ENCODE measurements around the gene DMD. TPM values are rescaled to one million over a fixed set of nuclear protein-coding genes. Genes with fewer than 3 reads are reported as not detected.

The DMD gene
- total and polyA plus RNA-seq, 2 of the 8 experiments (the other 6 are each of a cell fraction or from before 2014, with no cell fraction given), result 4.8 to 7.4 TPM

- H3K23ac ChIP-seq (ENCODE audit: insufficient read length), result no peak overlapping the region
- no peak overlapping the region for H4K91ac ChIP-seq (replicated peaks; ENCODE audit: insufficient read length, low read length)
- DNase-seq (ENCODE audit: low read depth in 1 of 2, low spot score in 2 of 2) (no peak), FAIRE-seq (no peak)
- H2AK5ac ChIP-seq (ENCODE audit: low read depth, low read length), result no peak overlapping the region
- POLR2A ChIA-PET (ENCODE audit: partially characterized antibody), result no interaction called here
- H2BK20ac ChIP-seq (ENCODE audit: low read length), result no peak overlapping the region
- no peak overlapping the region for H2BK120ac ChIP-seq (replicated peaks; ENCODE audit: low read depth, low read length)
- H3K79me2 ChIP-seq (ENCODE audit: control insufficient read depth in 1 of 2, insufficient read depth in 2 of 2, low read length in 2 of 2), result no peaks in the 10 kb centered on the region
- no peak overlapping the region for H3K9ac ChIP-seq (replicated peaks in 1 of 4; ENCODE audit: extremely low read depth in 1 of 4, low read depth in 3 of 4, low read length in 3 of 4)
- no peak overlapping the region for H3K18ac ChIP-seq (ENCODE audit: extremely low read depth, low read length)
- H3K27me3 ChIP-seq (replicated peaks in 1 of 4; ENCODE audit: control insufficient read depth in 3 of 4, extremely low read depth in 1 of 4, insufficient read depth in 3 of 4, low read length in 3 of 4), result no peaks in the 10 kb centered on the region
- no peak overlapping the region for H3K14ac ChIP-seq (ENCODE audit: insufficient read length)
- no peak overlapping the region for H3K27ac ChIP-seq (ENCODE audit: low read depth, low read length)
- no peak overlapping the region for H3K4ac ChIP-seq (replicated peaks; ENCODE audit: insufficient read length, low read depth, low read length)
- H3K4me3 ChIP-seq (ENCODE audit: extremely low read depth in 1 of 4, insufficient read depth in 2 of 4, low read depth in 3 of 4, low read length in 4 of 4), result no peak overlapping the region
- H2AFZ ChIP-seq (ENCODE audit: low read length), result no peak overlapping the region
- WGBS, 2 experiments (ENCODE audit: extremely low coverage in 1 of 2, insufficient coverage in 1 of 2, insufficient read length in 1 of 2, insufficient replicate concordance in 2 of 2, low coverage in 1 of 2, low lambda C conversion rate in 2 of 2, missing lambda C conversion rate in 1 of 2), result 96% methylated on average over 4 of the region's 4 CpGs; no CpG with 5 or more reads in 1 of the 2 experiments
- no peaks in the 10 kb centered on the region for H3K79me1 ChIP-seq (ENCODE audit: low read depth, low read length)
- no peak overlapping the region for H2BK15ac ChIP-seq (ENCODE audit: low read length)
- no peaks in the 10 kb centered on the region for H3K23me2 ChIP-seq (ENCODE audit: low read depth, low read length)
- no peak overlapping the region for H4K8ac ChIP-seq (ENCODE audit: extremely low read depth, insufficient read depth, low read length)
- H4K20me1 ChIP-seq (replicated peaks in 1 of 2; ENCODE audit: control insufficient read depth in 1 of 2, insufficient read depth in 2 of 2, low read length in 2 of 2), result no peaks in the 10 kb centered on the region
- H4K5ac ChIP-seq (ENCODE audit: insufficient read length, low read depth, low read length), result no peak overlapping the region
- H2BK12ac ChIP-seq (ENCODE audit: low read depth, low read length), result no peak overlapping the region
- no peaks in the 10 kb centered on the region for H3K4me1 ChIP-seq (replicated peaks in 1 of 4; ENCODE audit: control insufficient read depth in 3 of 4, insufficient read depth in 4 of 4, low read length in 3 of 4)
- H3K56ac ChIP-seq (replicated peaks; ENCODE audit: insufficient read length, low read depth, low read length), result no peak overlapping the region
- CTCF ChIA-PET (ENCODE audit: partially characterized antibody), result interaction anchor here (0.6 kb wide), 1 partner anchor 44 kb away, joined by 3 read pairs; no protein-coding TSS in a partner anchor
- H3K36me3 ChIP-seq (ENCODE audit: control insufficient read depth in 2 of 4, insufficient read depth in 4 of 4, low read length in 3 of 4), result no peaks in the 10 kb centered on the region
- no peaks in the 10 kb centered on the region for H3K9me3 ChIP-seq (ENCODE audit: insufficient read depth in 2 of 2, low read depth in 1 of 2, low read length in 1 of 2)
- H3K4me2 ChIP-seq (ENCODE audit: insufficient read depth in 1 of 2, low read depth in 2 of 2, low read length in 2 of 2), result no peak overlapping the region
- no peak overlapping the region for H2BK5ac ChIP-seq (ENCODE audit: low read depth, low read length)
- TF ChIP-seq CEBPB (IDR thresholded peaks at IDR 0.05; ENCODE audit: low read depth, low read length) (peak; percentile 25; the same call in 1 of the 2 replicates), RFX5 (IDR thresholded peaks at IDR 0.05; ENCODE audit: borderline replicate concordance, low read depth, low read length) (no peak), BACH1 (IDR thresholded peaks at IDR 0.05; ENCODE audit: low read length) (no peak)
- TF ChIP-seq, protein P1, sequence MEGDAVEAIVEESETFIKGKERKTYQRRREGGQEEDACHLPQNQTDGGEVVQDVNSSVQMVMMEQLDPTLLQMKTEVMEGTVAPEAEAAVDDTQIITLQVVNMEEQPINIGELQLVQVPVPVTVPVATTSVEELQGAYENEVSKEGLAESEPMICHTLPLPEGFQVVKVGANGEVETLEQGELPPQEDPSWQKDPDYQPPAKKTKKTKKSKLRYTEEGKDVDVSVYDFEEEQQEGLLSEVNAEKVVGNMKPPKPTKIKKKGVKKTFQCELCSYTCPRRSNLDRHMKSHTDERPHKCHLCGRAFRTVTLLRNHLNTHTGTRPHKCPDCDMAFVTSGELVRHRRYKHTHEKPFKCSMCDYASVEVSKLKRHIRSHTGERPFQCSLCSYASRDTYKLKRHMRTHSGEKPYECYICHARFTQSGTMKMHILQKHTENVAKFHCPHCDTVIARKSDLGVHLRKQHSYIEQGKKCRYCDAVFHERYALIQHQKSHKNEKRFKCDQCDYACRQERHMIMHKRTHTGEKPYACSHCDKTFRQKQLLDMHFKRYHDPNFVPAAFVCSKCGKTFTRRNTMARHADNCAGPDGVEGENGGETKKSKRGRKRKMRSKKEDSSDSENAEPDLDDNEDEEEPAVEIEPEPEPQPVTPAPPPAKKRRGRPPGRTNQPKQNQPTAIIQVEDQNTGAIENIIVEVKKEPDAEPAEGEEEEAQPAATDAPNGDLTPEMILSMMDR (IDR thresholded peaks at IDR 0.05; ENCODE audit: control extremely low read depth in 1 of 3, insufficient read depth in 1 of 3, low read depth in 1 of 3, low read length in 3 of 3), result no peak
Observed at GRCh38 chrX:31480696-31481095, 1730.7 kb downstream of the DMD start.

Measured in H1 (cell line).